Glomerular endothelial cell (primary cell): ENCODE measurements around the gene PLXNA4. TPM values are rescaled to one million over a fixed set of nuclear protein-coding genes. Genes with fewer than 3 reads are reported as not detected.

Experiments used
- DNase-seq: peaks from one replicate; pipeline ENCODE4 v3.0.0-alpha.2; 2011; ENCODE audit warnings: low read depth, low spot score; ENCODE audit errors: extremely low read depth
- total RNA-seq: library from RNA; depleted of rRNA; stranded (reverse); fragments of >200 nt; gene quantifications from 2 replicates; pipeline ENCODE4 v1.2.3, GENCODE V29; 2015

Gene PLXNA4
- total RNA-seq, 1 donor from 2014 or later = 1.2 TPM

GRCh38 chr7:132161976-132162375, 414.3 kb downstream of the PLXNA4 start:
- no peak for DNase-seq

- DNase-seq = no peak
Measured at GRCh38 chr7:132161533-132161915, 414.7 kb downstream of the PLXNA4 start.

GRCh38 chr7:132160611-132161532, 415.4 kb downstream of the PLXNA4 start:
- DNase-seq = no peak

- DNase-seq = no peak
Measured at GRCh38 chr7:132158841-132159240, 417.4 kb downstream of the PLXNA4 start.

- no peak for DNase-seq
Measured at GRCh38 chr7:132158166-132158565, 418.1 kb downstream of the PLXNA4 start.

- DNase-seq = no peak
Measured at GRCh38 chr7:132155715-132156114, 420.6 kb downstream of the PLXNA4 start.

GRCh38 chr7:132154695-132155471, 421.4 kb downstream of the PLXNA4 start:
- no peak for DNase-seq

GRCh38 chr7:132154248-132154647, 422.0 kb downstream of the PLXNA4 start:
- no peak for DNase-seq

- DNase-seq = no peak
Measured at GRCh38 chr7:132152131-132152889, 424.0 kb downstream of the PLXNA4 start.

- no peak for DNase-seq
Measured at GRCh38 chr7:132150711-132151110, 425.6 kb downstream of the PLXNA4 start.

GRCh38 chr7:132149436-132150304, 426.6 kb downstream of the PLXNA4 start:
- no peak for DNase-seq

- DNase-seq = no peak
Measured at GRCh38 chr7:132148876-132149275, 427.4 kb downstream of the PLXNA4 start.

- peak; percentile 81 for DNase-seq
Measured at GRCh38 chr7:132145466-132145865, 430.8 kb downstream of the PLXNA4 start.

GRCh38 chr7:132145063-132145462, 431.2 kb downstream of the PLXNA4 start:
- DNase-seq = no peak

GRCh38 chr7:132142006-132142405, 434.3 kb downstream of the PLXNA4 start:
- DNase-seq = no peak

- DNase-seq = no peak
Measured at GRCh38 chr7:132141109-132141508, 435.2 kb downstream of the PLXNA4 start.

GRCh38 chr7:132140341-132140740, 435.9 kb downstream of the PLXNA4 start:
- DNase-seq = no peak

GRCh38 chr7:132138817-132139216, 437.5 kb downstream of the PLXNA4 start:
- DNase-seq = no peak

- no peak for DNase-seq
Measured at GRCh38 chr7:132137681-132138080, 438.6 kb downstream of the PLXNA4 start.

GRCh38 chr7:132135746-132136385, 440.4 kb downstream of the PLXNA4 start:
- no peak for DNase-seq
